Measurements from ENCODE around the gene PRR36.

PRR36 gene

DNA sequence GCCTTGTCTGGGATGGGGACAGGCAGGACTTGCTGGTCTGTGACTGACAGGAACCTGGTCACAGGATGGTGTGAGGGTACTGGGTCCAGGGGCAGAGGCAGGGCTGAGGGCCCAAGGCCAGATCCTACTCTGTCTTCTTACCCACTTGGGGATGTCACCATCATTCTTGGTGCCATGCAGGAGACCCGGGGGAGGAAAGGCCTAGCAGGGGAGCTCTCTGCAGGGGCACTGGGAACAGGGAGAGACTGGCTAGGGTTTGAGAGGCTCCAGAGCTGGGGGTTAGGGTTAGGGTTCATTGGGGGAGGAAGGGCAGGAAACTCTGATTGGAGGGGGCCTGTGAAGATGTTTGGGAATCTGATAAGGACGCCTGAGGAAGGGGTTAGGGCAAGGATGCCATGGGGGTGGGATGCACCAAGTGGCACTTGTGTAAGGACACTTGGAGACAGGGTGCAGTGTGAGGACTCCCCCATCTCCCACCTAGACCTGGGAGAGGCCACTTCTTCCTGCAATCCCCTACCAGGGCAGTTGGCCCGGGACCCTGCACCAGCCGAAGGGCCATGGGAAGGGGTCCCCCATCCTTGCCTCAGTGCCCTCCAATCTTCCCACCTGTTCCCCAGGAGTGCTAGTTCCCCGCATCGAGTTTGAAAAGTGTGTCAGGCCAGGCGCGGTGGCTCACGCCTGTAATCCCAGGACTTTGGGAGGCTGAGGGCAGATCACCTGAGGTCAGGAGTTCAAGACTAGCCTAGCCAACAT is 6.9 kb downstream of the PRR36 start:
- ChIA-PET CTCF (interaction anchor here (2.3 to 3.1 kb wide), 2 partner anchors 8 to 14 kb away, joined by 13 to 61 read pairs; no protein-coding TSS in a partner anchor), POLR2A (no interaction called here)
- DNase-seq (ENCODE audit: low read depth, low spot score): no peak
- H3K4me3 ChIP-seq (ENCODE audit: low read depth, low read length): no peak overlapping the region
- no peak for TF ChIP-seq CTCF (IDR thresholded peaks at IDR 0.05; ENCODE audit: insufficient read depth, low read length, missing control alignments)

GRCh38 chr19:7866399-7867091 is 7.6 kb downstream of the PRR36 start:
- POLR2A ChIA-PET: no interaction called here
- no peak for TF ChIP-seq CTCF (IDR thresholded peaks at IDR 0.05; ENCODE audit: insufficient read depth, low read length, missing control alignments)
- CTCF ChIA-PET: interaction anchor here (1.6 to 2.3 kb wide), 2 partner anchors 9 to 13 kb away, joined by 4 to 13 read pairs; no protein-coding TSS in a partner anchor
- no peak overlapping the region for H3K4me3 ChIP-seq (ENCODE audit: low read depth, low read length)
- no peak for DNase-seq (ENCODE audit: low read depth, low spot score)

DNA sequence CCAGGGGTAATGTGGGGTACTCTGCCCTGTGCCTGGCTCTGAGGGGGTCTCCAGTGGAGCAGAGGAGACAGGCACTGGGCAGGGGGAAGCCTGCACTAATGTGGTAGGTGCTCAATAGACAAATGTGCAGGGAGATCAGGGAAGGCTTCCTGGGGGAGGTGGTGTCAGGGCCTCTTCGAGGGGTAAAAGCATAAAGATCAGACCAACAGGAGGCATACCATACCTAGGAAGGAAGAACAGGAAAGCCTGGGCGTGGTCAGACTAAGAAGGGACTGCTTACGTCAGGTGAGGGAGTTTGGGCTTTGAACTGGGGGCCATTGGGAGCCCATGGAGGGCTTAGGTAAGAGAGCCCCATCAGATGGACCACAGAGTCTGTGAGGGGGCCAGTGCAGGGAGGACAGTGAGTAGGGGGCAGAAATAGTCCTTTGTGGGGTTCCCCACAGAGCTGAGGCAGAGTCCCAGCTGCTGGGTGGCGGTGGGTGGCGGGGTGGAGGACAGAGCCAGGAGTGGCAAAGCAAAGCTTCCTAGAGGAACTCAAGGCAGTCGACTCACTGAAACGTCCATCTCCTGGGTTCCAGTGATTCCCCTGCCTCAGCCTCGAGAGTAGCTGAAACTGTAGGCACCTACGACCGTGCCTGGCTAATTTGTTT is 8.8 kb downstream of the PRR36 start:
- CTCF ChIA-PET: interaction anchor here (1.2 to 2.4 kb wide), 5 partner anchors 8 to 38 kb away, joined by 3 to 16 read pairs (median 4); partner anchors contain the start of gene MAP2K7
- H3K4me3 ChIP-seq (ENCODE audit: low read depth, low read length): no peak overlapping the region
- no peak for TF ChIP-seq CTCF (IDR thresholded peaks at IDR 0.05; ENCODE audit: insufficient read depth, low read length, missing control alignments)
- DNase-seq (ENCODE audit: low read depth, low spot score): no peak
- POLR2A ChIA-PET: no interaction called here

- CTCF ChIA-PET: interaction anchor here (1.2 to 2.4 kb wide), 4 partner anchors 11 to 39 kb away, joined by 3 to 16 read pairs (median 3); partner anchors contain the start of gene MAP2K7
- H3K4me3 ChIP-seq (ENCODE audit: low read depth, low read length): no peak overlapping the region
- no peak for TF ChIP-seq CTCF (IDR thresholded peaks at IDR 0.05; ENCODE audit: insufficient read depth, low read length, missing control alignments)
- DNase-seq (ENCODE audit: low read depth, low spot score): no peak
- POLR2A ChIA-PET: no interaction called here
These were observed 9.5 kb downstream of the PRR36 start for GRCh38 chr19:7864690-7865074.

DNA sequence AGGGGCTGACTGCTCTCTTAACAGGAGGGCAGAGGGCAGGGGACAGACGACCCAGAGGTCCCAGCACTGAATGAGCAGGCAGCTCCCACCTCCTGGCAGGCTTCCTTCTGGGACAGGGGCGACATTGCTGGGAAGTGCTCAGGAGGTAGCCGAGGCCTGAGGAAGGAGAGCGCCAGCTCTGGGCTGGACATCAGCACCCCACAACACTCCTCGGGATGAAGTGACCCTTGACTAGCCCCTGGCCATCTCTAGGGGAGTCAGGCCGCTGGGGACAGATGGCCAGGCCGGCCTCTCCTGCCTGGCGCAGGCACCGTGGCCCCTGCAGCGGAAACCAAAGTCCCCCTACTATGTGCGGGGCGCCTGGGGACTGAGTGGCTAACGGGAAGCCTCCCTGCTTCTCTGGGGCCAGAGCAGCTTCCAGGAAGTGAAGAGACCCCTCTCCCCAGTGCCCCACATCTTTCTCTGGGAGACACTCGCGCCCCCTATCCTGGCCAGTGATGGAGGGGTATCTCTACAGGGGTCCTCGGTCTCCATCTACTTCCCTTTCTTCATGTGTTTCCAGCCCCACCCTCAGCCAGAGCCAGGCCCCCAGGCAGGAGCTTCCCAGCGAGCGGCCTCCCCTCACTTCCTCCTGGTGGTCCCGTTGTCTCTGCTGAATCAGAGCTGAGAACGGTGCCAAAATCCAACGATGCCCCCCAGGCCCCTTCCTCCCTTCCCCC is 10.1 kb downstream of the PRR36 start:
- POLR2A ChIA-PET: interaction anchor here (1.0 kb wide), 1 partner anchor 13 kb away, joined by 4 read pairs; no protein-coding TSS in a partner anchor
- no peak for DNase-seq (ENCODE audit: low read depth, low spot score)
- H3K4me3 ChIP-seq (ENCODE audit: low read depth, low read length): no peak overlapping the region
- CTCF ChIA-PET: interaction anchor here (1.2 to 2.4 kb wide), 3 partner anchors 11 to 20 kb away, joined by 3 to 16 read pairs (median 3); no protein-coding TSS in a partner anchor
- no peak for TF ChIP-seq CTCF (IDR thresholded peaks at IDR 0.05; ENCODE audit: insufficient read depth, low read length, missing control alignments)

Measured in AG04449 (cell line).